HS-5 (cell line): ENCODE measurements around the gene SPDYE3.
A peak's percentile ranks its signal among the peaks of the same experiment; 100 is the strongest.
"Not testable (repeated sequence)": the region's sequence is repeated elsewhere in the genome, so short reads cannot be mapped to it uniquely, and the experiment has no call there.

Source experiments
- DNase-seq: peaks from one replicate; pipeline ENCODE4 v3.0.0-alpha.2; 2012; ENCODE audit warnings: low read depth

Gene SPDYE3

DNA sequence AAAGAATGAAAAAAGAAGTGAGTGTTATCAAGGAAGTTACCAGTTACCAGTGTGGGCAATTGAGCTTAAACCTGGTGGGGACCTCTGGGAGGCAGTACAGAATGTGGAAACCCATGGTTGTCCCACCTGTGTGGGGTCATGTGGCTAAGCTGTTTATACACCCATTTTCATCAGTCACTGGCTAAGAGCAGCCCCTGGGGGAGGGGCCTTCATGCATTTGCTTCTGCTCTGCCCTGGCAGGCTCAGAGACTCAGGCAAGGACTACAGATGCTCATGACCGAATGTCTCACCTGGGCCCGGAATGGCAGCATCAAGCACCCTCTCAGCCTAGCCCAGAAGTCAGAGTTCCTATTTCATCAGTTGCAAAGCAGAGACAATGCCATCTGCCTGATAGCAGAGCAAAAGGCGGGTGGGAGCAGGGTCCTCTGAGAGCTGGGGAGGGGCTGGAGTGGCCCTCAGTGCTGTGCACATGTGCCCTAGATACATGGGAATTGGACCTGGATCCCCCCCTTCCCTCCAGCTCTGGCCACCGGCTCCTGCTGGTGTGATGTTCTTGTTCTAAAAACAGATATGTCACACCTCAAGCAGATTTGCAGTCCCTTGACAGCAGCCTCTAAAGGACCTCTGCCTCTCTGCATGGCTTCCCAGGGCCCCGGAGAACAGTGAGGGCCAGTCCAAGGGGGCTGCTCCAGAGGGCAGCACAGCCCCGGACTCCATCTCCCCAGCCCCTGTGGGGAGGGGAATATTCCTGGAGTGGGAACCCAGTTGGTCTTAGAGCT is 20.1 kb upstream of the SPDYE3 start:
- DNase-seq: not testable (repeated sequence)

DNA sequence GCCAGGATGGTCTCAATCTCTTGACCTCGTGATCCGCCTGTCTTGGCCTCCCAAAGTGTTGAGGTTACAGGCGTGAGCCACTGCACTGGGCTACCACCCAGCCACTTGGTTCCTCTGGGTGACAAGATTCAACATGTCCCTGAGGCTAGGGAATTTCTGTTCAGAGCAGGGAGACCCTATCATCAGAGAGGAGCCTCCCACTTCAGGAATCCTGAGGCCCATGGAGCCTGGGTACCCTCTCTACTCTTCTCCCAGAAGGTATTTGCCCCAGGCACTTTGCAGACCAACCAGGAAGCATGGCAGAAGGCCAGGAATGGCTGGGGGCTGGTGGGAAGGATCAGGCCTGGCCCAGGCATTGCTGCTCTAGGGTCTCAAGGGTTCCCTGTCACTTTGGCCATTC is 19.2 kb upstream of the SPDYE3 start:
- not testable (repeated sequence) for DNase-seq

DNA sequence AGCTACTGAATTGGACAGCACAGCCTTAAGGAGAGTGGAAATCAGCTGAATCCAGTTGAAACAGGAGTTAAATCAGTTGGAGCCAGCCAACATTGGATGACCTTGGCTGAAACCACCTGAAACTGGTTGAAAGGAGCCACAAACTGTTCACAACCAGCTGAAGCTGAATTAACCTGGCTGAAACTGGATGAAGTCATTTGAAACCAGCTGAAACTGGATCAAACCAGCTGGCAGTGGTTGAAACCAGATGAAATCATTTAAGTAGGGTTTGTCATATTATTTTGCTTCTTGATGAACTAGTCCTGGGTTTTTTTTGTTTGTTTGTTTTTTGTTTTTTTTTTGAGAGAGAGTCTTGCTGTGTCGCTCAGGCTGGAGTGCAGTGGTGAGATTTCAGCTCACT is 15.3 kb upstream of the SPDYE3 start:
- not testable (repeated sequence) for DNase-seq

DNA sequence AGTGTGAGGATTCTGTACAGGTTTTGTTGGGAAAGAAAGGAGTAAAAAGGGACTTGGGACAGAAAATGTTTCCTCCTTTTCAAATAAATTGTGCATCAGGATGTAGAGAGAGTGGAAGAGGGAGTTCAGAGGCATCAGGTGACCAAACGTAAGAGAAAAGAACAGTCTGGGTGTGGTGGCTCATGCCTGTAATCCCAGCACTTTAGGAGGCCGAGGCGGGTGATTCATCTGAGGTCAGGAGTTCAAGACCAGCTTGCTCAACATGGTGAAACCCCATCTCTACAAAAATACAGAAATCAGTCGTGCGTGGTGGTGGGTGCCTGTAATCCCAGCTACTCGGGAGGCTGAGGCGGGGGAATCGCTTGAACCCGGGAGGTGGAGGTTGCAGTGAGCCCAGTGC is 12.2 kb upstream of the SPDYE3 start:
- DNase-seq: not testable (repeated sequence)

DNA sequence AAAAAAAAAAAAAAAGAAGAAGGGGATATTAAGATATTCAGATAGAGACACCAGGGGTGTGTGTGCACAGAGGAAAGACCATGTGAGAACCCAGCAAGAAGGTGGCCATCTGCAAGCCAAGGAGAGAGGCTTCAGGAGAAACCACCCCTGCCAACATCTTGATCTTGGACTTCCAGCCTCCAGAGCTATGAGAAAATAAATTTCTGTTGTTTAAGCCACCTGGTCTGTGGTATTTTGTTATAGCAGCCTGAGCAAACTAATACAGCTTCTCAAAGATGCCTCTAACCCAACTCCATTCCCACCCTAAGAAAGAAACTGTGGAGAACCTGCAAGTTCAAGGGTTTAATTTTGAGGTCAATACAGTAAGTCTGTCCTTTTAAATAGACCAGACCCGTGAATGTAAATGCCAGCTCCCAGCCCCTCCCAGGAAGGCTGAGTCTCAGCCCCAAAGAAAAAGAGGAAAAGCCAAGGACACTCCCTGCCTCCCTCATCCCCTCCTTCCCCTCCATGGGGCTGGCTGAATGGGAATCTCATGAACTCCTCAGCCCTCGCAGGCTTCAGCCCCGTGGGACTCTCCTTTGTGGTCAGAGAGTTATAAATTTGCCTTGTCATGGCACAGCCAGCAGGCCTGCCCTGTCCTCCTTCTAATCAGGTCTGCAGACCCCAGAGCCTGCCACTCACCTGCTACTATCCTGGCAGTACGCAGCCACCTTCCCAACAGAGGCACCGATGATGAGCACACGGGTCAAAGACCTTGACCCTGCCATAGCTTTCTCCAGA is 9.5 kb upstream of the SPDYE3 start:
- DNase-seq: not testable (repeated sequence)

DNA sequence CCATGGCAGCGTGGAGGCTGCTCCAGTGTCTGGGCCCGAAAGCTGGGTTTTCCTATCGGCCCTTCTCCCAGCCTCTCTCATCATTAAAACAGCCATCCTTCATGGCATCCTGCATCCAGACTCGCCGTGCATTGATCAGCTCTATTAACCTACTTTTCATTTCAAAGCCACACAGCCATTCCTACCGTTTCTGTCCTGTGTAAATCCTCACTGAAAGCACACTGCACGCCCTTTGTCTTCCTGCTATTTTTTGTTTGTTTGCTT is 8.9 kb upstream of the SPDYE3 start:
- not testable (repeated sequence) for DNase-seq

DNA sequence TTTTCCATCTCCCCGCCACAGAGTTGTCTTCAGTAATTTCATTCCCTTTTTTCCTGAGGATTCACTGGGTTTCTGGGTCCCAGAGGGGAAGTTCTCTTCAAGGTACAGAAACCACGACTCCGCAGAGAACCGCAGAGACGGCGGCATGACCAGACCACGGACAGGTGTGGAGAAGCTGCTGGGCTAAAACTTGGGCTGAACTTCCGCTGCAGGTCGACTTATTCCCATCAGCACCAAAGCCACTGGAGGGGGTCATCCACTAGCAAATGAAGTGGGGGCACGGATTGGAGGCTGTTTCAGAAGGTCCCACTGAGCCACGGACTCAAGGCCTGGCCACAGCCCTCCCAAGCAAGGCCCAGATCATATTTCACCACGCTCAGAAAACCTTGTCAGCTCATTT is 3.0 kb upstream of the SPDYE3 start:
- not testable (repeated sequence) for DNase-seq

DNA sequence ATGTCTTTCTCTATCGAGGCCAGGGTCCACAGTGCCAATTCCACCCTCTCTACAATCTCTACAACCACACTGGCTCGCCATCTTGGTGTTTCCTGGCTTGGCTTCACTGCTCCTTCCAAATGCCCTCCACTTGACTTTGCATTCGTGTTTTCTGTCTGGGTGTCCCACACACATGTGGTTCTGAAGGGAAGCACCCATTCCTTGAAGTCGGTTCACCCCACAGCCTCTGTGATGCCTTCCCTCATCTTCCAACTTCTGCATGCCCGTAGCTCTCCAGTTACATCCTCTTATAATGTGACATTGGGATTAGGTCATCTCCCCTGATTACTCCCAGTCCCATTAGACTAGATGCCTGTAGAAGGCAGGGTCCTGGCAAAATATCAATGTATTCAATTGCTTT is 10.8 kb downstream of the SPDYE3 start:
- not testable (repeated sequence) for DNase-seq

DNA sequence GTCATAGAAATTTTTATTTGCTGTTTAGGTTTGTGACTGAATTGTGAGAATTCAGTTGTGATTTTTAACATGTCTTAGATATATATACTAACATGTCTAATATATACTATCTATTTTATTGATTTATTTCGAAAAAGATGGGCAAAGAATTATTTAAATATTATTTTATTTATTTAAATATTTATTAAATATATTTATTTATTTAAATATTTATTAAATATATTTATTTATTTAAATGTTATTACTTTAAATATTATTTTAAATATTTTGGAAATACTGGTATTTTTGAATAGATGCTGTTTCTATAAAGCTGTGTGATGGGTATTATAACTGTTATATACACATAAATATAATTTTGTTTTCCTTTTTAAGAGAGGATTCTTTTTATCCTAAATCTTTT is 14.1 kb downstream of the SPDYE3 start:
- not testable (repeated sequence) for DNase-seq

DNA sequence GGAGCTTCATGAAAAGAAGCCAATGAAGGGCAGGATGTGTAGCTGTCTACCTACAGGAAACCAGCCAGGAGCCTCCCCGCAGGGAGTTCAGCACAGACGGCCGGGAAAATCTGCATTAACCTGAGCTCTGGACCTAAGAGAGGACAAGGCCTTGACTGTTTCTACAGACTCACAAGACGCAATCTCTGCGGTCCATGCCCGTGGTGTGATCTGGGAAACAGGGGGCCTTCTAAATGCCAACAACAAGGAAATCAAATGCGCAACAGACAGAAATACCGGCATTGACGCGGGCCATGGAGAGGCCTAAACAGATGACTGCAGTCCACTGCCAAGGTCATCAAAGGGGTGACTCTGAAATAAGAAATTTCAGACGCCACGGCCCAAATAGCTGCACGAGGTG is 16.7 kb downstream of the SPDYE3 start:
- DNase-seq: not testable (repeated sequence)

DNA sequence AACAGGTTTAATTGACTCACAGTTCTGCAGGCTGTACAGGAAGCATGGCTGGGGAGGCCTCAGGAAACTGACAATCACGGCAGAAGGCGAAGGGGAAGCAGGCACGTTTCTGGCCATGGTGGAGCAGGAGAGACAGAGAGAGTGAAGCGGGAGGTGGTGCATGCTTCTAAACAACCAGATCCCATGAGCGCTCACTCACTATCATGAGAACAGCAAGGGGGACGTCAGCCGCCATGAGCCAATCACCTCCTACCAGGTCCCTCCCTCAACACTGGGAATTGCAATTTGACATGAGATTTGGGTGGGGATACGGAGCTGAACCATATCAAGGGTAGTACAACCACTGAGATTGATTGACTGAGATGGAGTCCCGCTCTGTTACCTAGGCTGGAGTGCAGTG is 18.2 kb downstream of the SPDYE3 start:
- not testable (repeated sequence) for DNase-seq

DNA sequence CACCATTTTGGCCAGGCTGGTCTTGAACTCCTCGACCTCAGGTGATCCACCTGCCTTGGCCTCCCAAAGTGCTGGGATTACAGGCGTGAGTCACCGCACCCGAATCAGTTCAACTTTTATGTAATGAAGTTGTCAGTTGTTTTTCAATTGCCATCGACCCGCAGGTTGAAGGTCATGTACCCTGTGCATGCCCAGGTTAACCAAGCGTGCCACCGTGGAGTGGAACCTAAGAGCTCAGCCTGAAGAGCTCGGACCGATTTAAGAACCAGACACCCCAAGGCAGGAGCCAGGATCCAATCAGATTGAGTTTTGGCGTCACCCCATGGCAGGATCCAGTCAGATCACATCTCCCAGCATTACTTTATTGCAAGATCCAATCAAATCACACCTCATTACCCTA is 19.4 kb downstream of the SPDYE3 start:
- not testable (repeated sequence) for DNase-seq

DNA sequence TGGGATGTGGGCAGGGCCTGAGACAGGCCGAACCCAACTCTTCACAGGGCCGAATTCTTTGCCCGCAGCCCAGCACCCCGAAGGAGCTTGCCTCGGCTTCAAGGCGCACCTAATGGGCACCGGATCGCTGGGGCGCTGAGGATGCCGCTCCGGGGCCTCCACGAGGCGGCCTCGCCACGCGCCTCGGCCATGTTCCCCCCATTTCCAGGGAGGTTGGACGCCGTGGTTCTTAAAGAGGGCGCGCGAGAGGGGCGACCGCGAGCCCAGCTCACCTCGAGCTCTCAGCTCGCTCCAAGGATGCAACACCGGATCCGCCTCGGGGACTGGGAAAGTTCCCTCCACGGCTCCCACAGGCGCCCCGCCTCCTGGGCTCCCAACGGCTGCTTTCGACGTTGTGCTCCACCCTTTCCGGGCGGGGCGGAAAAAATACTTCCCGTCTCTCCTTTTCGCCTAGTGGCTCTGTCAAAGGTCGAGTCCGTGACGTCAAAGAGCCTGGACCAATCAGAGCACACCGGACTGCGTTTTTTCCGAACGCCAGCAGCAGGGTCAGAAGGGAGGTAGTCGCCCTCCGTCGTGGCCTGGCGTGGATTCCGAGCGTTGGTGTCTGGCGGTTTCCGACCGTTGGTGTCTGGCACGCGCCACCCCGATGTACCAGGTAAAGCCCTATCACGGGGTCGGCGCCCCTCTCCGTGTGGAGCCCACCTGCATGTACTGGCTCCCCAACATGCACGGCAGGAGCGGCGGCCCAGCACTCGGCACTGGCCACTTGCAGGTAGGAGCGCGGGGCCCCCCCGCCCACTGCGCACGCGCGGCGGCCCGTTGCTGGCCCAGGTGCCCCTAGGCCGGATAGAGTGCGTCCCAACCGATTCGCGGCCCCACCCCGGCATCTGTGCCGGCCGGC is 28.3 kb downstream of the SPDYE3 start:
- DNase-seq: peak; percentile 62

DNA sequence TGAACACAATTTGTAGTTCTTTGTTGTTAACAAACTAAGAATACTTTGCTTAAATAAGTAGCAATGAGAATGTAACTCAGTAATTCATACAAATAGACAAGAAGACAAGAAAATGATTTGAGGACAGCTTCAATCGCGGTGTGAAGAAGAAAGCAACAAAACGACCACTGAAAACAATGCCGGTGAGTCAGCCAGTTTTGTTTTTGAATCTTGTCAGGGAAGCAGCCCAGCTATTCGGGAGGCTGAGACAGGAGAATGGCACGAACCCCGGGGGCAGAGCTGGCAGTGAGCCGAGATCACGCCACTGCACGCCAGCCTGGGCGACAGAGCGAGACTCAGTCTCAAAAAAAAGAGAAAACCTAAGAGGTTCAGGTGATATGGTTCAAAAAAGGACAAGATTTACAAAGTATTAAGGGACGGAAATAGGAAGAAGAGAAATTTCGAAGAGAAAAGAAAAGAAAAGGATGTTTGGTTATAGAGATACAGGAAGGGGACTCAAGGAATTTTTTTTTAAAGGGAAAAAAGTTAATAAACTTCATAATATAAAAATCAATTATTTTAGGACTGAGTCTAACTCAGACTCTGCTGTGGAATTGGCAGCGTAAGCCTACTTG is 30.7 kb downstream of the SPDYE3 start:
- DNase-seq: not testable (repeated sequence)

DNA sequence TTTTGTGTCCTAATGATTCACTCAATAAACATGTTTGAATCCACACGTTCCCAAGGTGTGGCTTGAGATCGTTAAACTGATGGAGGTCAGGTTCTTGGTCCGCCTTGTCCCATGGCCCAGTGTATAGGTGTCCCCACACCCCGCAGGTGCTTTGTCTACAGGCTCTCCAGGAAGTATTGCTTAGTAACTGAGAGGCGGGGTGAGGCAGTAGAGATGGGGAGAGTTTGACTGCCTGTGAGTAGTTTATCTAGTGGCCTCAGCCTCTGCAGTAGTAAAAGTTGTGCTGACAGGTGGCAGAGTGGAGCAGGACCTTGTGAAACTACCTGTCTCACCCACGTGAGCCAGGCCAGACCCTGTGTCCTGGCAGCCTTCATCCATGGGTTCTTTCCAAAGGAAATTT is 33.8 kb downstream of the SPDYE3 start:
- DNase-seq: not testable (repeated sequence)

DNA sequence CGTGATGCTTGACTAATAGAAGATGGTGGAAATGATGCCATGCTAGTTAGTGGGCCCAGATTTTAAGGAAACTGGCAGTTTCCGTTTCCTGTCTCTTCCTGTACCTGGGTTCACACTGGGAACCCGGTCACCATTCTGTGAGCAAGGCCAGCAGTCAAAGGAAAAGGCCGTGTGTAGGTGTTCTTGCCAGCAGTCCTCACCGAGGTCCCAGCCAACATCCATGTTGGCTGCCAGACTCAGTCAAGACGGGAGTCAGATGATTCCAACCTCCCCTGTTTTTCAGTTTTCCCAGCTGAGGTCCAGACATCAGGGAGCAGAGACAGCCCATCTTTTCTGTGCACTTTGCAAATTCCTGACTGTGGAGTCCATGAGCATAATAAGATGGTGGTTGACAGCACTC is 35.3 kb downstream of the SPDYE3 start:
- DNase-seq: no peak

DNA sequence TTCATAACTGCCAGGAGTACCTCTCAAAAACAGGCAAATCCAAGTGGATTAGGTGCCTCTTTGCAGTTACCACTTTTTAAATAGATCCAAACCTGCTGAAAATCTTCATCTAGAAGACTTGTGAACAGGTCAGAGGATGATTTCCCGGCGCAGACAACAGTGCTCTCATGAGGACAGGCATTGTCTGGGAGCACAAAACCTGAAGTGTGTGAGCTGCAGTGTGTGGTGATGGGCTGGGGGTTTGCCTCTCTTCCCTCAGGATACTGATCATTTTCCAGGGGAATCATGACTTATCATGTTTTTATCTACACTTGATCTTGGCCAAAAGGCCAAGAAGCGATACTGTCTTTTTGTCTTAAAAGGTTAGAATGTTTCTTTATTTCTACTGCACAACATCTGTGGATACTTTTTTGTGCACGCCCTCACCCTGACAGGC is 36.6 kb downstream of the SPDYE3 start:
- not testable (repeated sequence) for DNase-seq

DNA sequence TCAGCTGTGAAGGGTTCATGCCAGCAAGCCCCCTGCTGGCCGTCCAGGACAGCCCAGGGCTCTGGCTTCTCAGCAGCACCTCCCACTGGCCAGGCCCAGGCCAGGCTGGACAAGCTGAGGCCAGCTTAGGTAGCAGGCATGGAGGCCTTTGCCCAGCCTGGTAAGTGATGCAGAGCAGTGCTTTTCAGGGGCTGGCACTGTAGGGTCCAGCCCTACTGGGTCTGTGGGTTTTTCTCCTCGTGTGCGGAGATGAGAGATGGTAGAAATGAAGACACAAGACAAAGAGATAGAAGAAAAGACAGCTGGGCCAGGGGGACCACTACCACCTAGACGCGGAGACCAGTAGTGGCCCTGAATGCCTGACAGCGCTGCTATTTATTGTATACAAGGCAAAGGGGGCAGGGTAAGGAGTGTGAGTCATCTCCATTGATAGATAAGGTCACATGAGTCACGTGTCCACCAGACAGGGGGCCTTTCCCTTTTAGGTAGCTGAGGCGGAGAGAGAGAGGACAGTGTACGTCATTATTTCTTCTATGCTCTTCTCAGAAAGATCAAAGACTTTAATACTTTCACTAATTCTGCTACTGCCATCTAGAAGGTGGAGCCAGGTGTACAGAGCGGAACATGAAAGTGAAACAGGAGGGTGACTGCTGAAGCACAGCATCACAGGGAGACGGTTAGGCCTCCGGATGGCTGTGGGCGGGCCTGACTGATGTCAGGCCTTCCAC is 37.2 kb downstream of the SPDYE3 start:
- not testable (repeated sequence) for DNase-seq

DNA sequence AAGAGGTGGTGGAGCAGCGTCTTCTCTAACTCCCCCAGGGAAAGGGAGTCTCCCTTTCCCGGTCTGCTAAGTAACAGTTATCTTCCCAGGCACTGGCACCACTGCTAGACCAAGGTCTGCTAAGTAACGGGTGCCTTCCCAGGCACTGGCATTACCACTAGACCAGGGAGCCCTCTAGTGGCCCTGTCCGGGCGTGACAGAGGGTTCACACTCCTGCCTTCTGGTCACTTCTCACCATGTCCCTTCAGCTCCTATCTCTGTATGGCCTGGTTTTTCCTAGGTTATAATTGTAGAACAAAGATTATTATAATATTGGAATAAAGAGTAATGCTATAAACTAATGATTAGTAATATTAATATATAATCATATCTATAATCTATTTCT is 37.8 kb downstream of the SPDYE3 start:
- not testable (repeated sequence) for DNase-seq

DNA sequence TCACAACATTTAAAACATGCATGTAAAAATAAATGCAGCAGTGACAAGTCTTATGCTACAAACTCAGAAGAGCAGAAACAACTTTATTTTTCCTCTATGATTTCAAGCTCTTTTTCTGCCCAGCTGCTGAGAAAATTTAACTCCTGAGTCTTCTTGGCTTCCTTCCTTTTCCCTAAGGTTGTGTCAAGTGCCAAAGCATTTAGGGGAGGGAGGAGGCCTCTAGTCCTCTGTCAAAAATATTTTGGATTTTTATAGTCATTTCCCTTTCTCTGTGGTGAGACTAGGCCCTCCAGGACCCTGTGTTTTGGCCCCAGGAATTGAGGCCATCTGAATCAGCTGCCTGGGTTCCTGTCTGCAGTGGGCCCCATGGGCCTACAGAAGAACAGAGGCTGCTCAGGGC is 39.4 kb downstream of the SPDYE3 start:
- no peak for DNase-seq

DNA sequence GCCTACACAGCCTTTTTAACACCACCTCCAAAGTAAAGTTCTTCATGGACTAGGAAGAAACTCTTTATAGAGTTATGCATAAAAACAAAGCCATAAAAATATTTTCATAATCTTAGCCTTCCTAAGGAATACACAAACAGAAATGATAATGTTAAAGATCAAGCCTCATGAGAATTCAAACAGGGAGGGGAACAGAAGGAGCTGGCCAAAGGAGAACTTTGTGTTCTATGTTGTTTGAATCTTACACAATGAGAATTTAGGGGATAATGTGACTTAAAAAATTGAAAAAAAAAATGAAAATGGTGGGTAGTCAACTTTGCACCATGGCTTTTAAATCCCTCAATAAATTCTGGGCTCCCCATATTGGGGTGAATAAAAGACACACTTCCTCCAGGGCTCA is 41.3 kb downstream of the SPDYE3 start:
- DNase-seq: no peak
